Ammon's horn (tissue), 1 donor: Measurements from ENCODE around the gene SUSD2.
"Not testable (repeated sequence)": the region's sequence is repeated elsewhere in the genome, so short reads cannot be mapped to it uniquely, and the experiment has no call there.

Source experiments
- DNase-seq: peaks from one replicate; pipeline ENCODE4 v3.0.0-alpha.2; 2016; ENCODE audit warnings: low spot score

SUSD2 gene

DNA sequence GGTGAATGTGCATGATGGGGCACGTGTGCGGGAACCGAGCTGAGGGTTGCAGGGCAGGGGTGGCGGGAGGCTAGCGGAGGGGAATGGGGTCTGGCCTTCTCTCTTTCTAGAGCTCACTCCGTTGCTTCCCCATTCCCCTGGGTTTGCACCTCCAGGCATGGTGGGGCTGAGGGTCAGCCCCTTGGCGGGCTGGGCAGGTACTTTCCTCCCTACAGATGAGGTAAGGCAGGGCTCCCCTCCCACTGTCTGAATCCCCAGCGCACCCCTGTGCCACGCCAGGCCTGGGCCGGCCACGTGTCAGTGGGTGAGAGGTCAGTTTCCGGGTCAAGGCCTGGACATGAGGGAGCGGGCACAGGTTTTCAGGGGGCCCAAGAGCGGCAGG lies 8.9 kb downstream of the SUSD2 start:
- DNase-seq: no peak

DNA sequence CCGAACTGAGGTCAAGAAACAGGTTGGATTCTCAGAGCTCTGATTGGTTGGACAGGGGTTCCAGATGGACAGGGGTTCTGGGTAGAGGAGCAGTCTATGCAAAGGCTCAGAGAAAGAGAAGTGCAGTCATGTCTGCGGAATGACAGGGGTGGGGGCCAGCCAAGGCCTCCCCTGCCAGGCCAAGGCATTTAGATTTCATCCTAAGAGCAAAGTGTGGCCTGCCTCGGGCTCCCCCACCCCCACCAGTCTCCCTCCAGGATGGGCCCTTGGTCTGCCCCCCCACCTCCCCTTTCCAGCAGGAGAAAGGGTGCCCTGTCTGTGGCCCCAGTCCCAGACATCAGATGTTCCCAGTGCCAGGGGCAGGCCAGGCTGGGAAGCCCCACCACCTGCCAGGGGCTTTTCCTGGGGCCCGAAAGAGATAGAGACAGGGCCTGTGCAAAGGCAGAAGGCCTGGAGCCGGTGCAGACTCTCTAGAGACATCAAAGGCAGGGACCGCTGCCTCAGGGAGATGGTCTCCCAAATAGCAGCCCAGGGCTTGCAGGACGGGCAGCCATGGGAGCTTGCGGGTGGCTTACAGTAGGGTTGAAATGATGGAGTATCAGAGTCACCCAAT lies 9.4 kb downstream of the SUSD2 start:
- DNase-seq: no peak

DNA sequence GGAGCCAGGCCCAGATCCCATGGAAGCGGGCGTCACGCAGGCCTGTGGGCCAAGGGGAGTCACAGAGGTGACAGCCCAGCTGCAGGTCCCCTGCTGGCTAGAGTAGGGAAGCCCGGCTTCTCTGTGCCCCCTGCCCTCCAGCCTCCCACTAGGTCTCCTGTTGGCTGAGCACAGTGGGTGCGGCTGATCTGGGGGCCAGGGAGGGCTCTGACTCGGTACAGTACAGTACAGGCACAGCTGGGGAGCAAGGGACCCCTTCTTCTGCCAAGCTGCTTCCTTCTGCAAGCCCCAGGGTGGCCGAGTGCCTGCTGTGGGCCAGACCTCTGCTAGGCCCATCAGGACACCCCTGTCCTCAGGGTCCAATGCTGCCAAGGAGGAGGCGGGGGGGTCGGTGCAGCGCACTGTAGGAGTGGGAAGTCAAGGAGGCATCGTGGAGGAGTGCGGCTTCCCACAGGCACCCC lies 10.1 kb downstream of the SUSD2 start:
- no peak for DNase-seq

DNA sequence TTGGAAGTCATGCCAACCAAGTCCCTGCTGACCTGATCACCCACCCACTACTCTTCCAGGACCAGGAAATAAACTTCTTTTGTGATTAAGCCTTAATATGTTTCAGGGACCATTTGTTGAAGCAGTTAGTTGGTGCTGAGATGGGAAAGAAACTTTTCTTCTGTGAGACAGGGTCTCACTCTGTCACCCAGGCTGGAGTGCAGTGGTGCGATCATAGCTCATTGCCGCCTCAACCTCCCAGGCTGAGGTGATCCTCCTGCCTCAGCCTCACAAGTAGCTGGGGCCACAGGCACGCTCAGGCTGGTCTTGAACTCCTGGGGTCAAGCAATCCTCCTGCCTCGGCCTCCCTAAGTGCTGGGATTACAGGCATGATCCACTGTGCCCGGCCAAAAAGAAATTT lies 10.6 kb downstream of the SUSD2 start:
- no peak for DNase-seq

DNA sequence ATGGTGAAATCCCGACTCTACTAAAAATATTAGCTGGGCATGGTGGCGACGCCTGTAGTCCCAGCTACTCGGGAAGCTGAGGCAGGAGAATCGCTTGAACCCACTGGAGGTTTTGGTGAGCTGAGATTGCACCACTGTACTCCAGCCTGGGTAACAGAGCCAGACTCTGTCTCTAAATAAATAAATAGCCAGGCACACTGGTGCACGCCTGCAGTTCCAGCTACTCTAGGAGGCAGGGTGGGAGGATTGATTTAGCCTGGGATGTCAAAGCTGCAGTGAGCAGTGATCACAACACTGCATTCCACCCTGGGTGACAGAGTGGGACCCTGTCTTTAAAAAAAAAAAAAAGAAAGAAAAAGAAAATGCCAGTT lies 17.4 kb downstream of the SUSD2 start:
- DNase-seq: no peak

DNA sequence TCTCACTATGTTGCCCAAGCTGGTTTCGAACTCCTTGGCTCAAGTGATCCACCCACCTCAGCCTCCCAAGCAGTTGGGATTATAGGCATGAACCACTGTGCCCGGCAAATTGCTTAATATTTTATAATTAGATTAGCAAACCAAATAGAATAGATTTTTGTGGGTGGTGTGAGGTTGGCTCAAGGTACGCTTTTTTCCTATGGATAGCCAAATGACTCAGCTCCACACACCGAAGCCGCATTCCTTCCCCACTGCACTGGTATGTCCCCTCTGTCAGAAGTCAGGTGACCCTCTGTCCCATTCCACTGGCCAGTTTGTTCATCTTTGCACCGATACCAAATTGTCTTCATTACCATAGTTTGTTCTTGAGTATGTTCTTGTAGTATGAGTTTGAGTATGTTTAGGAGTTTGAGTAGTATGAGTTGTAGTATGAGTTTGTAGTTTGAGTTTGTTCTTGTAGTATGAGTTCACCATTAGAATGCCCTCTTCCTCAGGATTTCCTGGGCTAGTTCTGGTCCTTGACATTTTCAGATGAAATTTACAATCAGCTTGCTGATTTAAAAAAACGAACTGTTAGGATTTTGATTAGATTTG lies 19.4 kb downstream of the SUSD2 start:
- DNase-seq: no peak

DNA sequence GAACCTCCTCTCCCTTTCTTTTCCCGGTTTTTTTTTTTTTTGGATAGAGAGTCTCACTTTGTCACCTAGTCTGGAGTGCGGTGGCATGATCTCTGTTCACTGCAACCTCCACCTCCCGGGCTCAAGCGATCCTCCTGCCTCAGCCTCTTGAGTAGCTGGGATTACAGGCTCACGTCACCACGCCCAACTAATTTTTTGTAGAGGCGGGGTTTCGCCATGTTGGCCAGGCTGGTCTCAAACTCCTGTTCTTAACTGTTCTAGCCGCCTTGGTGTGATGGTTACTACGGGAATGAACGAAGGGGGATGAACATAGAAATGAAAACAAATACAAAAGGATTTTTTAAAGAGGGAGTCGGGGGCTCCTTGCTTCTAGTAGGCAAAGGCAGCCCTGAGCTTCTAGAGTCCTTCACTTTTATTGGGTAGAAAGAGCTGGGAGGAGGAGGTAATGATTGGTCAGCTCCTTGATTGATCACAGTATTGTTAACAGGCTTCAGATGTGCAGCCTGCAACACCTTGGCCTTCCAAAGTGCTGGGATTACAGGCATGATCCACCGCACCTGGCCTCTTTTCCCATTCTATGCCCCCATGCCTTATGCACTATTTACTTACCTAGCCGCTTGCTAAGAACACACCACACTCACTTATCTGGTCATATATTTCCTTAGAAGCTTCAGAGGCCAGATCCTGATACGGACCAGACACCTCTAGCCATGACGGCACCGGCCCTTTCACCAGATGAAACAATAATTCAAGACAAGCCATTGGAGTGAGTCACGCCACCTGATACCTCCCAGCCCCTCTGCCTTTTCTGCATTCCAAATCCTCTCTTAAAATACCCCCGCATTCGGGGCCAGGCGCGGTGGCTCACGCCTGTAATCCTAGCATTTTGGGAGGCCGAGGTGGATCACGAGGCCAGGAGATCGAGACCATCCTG lies 20.7 kb downstream of the SUSD2 start:
- no peak for DNase-seq

DNA sequence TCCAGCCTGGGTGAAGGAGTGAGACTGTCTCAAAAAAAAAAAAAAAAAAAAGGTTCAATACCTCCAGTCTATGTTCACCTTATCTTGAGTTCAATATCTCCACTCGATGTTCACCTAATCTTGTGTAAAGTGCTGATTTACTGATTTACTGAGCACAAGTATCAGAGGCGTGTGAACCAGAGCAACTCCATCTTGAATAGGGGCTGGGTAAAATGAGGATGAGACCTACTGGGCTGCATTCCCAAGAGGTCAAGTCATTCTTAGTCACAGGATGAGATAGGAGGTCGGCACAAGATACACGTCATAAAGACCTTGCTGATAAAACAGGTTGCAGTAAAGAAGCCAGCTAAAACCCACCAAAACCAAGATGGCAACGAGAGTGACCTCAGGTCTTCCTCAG lies 22.6 kb downstream of the SUSD2 start:
- DNase-seq: not testable (repeated sequence)

DNA sequence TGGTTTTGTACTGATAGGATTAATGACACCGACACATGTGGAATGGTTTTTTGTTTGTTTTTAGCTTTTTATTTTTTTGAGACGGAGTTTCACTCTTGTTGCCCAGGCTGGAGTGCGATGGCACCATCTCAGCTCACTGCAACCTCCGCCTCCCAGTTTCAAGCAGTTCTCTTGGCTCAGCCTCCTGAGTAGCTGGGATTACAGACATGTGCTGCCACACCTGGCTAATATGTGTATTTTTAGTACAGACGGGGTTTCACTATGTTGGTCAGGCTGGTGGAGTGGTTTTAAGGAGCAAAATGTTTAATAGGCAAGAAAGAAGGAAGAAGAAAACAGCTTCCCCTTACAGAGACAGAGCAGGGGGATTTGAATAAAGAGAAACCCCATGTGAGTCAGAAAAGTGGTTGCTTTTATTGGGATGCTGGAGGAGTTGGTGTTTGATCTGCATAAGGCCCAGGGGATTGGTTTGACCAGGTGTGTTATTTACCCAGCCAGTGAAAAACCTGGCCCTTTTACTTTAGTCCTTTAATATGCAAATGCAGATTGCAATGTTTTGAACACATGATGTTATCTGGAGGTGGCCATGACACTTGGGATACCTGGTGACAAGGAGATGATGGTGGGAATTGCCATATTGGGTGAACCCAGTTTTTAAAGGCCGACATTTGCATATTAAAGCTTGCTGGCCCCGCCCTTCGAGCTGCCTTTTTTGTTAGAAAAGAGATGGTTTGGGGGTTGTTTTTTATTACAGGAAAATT lies 24.3 kb downstream of the SUSD2 start:
- DNase-seq: no peak

DNA sequence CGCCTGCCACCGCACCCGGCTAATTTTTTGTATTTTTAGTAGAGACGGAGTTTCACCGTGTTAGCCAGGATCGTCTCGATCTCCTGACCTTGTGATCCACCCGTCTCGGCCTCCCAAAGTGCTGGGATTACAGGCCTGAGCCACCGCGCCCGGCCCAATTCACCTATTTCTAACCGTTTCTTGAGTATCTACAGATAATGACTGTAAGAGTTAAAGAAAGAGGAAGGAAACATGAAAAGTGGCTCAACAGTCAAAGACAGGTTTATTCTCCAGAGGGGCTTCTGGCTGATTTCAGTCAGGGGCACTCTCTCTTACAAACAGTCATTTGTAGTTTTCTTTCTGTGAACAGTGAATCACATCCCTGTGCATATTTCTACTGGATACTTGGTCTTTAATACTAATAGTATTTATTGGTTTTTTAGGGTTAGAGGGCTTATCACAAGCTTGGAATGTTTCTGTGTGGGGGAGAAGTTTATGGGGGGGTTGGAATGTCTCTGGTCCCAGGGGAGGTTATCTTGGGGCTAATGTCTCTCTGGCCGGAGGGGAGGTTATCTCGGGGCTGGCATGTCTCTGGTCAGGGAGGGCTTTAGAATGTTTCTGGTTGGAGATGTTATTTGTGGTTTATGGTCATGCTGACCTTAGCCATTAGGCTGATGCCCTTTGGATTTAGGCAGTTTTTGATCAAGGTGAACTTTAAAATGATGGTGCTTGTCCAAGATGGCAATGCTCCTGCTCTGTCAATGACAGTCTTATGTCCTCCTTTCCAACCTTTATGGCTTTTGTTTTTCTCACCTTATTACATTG lies 25.4 kb downstream of the SUSD2 start:
- not testable (repeated sequence) for DNase-seq

DNA sequence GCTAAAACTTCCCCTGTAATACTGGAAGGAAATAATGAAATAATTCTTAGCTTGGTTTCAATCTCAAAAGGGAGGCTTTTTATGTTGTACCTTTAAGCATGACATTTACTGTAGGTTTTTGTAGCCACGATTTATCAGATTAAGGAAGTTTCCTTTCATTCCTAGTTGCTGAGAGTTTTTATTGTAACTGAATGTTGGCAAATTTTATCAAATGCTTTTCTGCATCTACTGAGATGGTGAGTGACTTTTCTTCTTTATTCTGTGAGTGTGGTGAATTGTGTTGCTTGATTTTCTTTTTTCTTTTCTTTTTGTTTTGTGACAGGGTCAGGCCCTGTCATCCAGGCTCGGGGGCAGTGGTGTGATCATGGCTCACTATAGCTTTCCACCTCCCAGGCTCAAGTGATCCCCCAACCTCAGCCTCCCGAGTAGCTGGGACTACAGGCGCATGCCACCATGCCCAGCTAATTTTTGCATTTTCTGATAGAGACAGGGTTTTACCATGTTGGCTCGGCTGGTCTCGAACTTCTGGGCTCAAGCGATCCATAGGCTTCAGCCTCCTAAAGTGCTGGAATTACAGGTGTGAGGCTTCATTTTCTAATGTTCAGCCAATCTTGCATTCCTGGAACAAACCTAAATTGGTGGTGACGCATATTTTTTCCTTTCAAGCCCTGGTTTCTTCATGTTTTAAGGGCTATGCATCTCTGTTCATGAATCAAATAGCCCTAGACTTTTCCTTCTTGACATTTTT lies 26.2 kb downstream of the SUSD2 start:
- no peak for DNase-seq

DNA sequence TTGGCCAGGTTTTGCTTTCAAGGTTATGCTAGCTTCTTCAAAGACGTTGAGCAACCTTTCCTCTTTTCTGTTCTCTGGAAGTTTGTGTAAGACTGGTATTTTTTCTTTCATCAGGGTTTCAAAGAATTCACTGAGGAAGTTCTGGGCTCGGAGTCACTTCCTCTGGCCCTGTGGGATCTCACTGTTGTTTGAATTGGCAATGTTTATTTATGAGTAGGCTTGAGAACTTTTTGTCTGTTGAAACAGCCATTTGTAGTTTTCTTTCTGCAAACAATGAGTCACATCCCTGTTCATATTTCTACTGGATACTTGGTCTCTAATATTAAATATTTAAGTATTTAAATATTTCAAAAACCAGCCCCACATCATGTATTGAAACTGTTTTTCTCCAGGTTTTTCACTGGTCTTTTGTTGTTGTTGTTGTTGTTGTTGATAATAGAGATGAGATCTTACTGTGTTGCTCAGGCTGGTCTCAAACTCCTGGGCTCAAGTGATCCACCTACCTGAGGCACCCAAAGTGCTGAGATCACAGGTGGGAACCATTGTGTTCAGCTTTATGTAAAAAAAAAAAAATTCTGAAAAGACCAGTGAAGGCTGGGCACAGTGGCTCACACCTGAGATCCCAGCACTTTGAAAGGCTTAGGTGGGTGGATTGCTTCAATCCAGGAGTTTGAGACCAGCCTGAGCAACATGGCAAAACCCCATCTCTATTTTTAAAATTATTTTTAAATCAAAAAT lies 26.9 kb downstream of the SUSD2 start:
- DNase-seq: peak; percentile 58

DNA sequence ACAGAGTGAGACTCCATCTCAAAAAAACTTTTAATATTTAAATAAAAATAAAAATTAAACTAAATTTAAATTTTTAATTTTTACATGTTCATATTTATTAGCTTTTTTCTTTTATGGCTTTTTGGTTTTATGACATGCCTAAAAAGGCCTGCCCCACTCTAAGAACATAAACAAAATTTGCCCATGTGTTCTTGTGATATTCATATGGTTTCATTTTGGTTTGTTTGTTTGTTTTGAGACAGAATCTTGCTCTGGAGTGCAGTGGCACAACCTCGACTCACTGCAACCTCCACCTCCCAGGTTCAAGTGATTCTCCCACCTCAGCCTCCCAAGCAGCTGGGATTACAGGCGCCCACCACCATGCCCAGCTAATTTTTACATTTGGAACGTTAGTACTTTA lies 27.7 kb downstream of the SUSD2 start:
- DNase-seq: no peak

DNA sequence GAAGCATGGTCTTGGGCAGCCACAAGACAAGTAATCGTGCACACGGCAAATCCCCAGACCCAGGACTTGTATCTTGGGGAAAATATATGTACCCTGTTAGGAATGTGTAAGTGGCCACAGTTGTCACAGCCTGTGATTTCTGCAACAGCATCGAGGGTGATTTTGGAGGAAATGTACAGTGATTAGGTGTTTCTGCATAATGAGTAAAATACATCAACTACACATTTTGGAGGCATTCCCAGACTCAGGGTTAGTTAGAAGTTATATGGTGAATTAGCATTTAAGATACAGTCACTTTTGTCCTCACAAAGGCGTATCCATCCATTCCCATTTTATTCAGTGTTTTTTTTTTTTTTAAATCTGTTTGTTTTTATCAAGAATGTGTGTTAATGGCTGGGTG lies 28.4 kb downstream of the SUSD2 start:
- DNase-seq: no peak

DNA sequence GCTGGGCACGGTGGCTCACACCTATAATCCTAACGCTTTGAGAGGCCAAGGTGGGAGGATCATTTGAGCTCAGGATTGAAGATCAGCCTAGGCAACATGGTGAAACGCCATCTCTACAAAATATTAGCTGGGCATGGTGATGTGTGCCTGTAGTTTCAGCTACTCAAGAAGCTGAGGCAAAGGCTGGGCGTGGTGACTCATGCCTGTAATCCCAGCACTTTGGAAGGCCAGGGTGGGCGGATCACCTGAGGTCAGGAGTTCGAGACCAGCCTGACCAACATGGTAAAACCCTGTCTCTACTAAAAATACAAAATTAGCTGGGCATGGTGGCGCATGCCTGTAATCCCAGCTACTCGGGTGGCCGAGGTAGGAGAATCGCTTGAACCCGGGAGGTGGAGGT lies 29.1 kb downstream of the SUSD2 start:
- DNase-seq: not testable (repeated sequence)

DNA sequence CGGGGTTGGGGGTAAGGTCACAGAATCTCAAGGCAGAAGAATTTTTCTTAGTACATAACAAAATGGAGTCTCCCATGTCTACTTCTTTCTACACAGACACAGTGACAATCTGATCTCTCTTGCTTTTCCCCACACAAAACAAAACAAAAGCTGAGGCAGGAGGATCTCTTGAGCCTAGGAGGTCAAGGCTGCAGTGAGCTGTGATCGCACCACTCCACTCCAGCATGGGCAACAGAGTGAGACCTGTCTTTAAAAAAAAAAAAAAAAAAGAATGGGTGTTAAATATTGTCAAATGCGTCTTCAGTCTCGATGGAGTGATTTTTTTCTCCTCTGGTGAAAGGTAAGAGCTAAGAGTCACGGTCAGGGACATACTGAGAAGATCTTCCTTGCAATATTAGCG lies 30.4 kb downstream of the SUSD2 start:
- DNase-seq: not testable (repeated sequence)

DNA sequence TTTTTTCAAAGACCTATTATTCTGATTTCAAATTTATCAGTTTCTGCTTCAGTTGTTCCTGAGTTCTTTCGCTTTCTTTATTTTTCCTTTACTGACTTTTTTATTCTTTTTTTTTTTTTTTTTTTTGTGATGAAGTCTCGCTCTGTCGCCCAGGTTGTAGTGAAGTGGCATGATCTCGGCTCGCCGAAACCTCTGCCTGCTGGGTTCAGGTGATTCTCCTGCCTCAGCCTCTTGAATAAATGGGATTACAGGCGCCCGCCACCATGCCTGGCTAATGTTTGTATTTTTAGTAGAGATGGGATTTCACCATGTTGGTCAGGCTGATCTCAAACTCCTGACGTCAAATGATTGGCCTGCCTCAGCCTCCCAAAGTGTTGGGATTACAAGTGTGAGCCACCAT lies 31.8 kb downstream of the SUSD2 start:
- not testable (repeated sequence) for DNase-seq

DNA sequence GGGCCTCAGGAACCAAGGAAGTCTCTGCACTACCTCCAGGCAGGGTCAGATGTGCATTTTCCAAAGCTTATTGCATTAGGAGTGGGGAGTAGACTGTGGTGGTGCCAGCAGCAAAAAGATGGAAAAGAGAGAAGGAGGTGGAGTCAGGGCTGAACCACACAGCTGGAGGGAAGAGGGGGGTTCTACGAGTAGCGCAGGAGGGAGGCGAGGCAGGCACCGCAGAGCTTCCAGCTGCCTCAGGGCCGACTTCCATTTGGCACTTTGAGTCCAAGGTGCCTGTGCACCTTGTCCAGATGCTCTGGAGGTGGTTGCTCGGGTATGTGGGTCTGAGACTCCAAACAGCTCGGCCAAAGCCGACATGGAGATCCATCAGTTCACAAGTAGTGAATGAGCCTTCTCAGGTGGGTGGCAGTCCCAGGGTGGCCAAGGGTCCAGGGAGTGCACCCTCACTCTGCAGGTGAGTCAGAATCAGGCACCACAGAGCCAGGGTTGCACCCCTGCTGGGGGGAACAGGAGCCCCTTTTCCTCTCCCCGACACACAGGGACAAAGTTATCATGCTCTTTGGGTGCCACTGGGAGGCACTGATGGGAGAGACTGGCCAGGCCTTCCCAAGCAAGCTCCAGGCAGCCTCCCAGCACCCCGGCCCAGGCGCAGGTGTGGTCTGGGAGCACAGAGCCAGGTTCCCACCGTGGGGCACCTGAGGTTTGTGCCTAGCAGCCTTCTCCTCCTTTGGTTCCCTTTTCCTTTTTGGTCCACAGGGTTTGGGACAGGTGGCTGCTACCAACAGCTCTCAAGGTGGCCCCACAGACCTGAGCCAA lies 33.4 kb downstream of the SUSD2 start:
- DNase-seq: no peak

DNA sequence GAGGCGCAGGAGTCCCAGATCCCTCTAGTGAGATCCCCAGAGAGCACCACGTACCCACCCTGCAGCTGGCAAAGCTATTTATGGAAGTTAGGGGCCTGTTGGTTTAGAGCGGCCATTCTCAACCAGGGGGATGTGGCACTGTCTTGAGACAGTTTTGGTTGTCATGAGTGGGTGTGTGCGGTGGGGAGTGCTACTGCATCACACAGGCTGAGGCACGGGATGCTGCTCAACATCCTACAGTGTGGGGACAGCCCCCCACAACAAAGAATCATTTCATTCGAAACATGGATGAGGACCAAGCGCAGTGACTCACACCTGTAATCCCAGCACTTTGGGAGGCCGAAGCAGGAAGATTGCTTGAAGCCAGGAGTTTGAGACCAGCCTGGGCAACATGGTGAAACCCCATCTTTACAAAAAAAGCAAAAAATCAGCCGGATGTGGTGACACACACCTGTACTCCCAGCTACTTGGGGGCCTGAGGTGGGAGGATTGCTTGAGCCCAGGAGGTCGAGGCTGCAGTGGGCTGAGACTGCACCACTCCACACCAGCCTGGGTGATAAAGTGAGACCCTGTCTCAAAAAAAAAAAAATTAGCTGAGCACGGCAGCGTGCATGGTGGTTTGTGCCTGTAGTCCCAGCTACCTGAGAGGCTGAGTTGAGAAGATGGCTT lies 35.4 kb downstream of the SUSD2 start:
- no peak for DNase-seq
